GM19395 (cell line): Measurements from ENCODE around the gene TEAD1.

Experiments used
- ATAC-seq: cut with Tn5 transposase; IDR thresholded peaks from one replicate; pipeline ENCODE4 v1.9.1; 2021; ENCODE audit warnings: mild to moderate bottlenecking, moderate library complexity; ENCODE audit not compliant: unreplicated experiment

Gene TEAD1

DNA sequence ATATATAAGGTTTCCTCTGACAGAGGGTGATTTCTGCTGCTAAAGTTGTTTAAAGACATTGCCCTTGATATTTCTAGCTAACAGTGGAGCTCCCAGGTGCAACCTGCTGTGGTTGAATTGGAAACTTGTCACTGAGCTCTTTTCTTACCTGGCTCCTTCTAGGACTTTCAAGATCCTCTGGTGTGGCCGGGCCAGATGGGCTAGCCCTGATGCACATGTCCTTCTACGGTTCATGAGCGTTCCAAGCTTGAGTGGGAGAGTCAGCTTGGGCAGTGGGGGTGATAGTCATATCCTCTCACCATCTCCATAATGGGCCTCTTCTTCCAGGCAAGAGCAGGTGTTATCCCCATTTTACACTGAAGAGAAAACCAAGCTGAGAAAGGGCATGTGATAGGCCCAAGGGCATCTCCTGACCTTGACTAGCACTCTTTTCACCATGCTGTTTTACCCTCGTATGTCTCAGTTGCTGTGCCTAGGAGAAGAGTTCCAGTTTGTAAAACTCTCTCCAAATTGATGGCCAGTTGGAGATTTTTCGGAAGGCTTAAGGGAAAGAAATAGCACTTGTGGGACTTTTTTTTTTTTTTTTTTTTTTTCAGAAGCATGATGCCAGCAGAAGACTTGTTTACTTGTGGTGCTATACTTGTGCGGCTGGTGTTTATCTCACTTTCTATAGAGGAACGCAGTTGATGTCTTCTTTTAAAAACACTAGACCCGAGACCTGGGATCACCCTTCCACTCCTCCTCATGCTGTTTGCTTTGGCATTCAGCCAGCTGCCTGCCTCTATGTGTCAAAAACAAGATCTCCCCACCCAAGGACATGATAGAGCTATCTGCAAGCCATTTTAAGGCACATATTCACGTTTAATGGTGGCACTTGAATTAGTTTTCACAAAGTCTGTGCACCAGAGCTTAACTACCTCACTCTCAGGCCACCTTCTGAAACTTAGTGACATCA is 32.6 kb downstream of the TEAD1 start:
- no peak for ATAC-seq

GRCh38 chr11:12707500-12707880 is 33.3 kb downstream of the TEAD1 start:
- ATAC-seq = no peak

- ATAC-seq = no peak
These were observed 37.3 kb downstream of the TEAD1 start for GRCh38 chr11:12711496-12711895.

GRCh38 chr11:12712132-12712531 is 37.9 kb downstream of the TEAD1 start:
- no peak for ATAC-seq

DNA sequence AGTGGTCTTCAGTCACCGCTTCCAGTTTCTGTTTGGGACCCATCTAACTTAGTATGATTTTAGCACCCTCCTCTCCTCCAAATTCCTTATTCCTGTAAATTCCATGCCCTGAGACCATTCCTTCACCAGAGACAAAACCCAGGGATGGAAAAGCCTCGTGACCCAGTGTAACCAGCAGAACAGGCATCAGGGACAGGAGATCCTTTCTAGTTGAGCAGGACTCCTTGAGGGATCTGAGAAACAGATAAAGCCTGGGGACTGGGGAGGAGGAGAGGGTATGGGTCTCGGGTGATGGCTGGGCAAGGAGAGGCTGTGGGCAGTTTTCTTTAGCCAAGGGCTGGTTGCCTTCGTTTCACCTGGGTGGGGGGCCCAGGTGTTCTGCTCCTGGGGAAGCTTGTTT is 40.9 kb downstream of the TEAD1 start:
- no peak for ATAC-seq

GRCh38 chr11:12715941-12716340 is 41.7 kb downstream of the TEAD1 start:
- ATAC-seq = no peak

GRCh38 chr11:12716816-12717215 is 42.6 kb downstream of the TEAD1 start:
- no peak for ATAC-seq

DNA sequence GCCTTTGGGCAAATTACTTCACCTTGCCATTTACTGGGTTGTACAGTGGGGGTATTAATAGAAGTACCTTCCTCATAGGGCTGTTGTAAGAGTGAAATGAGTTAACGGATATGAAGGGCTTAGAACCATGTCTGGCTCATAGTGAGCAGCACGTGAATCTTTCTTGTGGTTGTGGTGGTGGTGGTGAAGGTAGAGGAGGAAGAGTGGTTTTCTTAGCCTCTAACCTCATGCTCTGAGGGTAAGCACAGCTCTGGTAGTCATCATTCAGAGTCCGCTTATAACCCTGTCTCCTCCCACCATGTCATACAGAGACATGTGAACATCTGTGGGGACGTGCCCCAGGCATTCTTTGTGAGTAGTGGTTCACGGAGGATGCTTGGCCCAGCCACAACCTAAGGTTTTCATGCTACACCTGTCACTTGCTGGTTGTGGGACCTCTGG is 43.6 kb downstream of the TEAD1 start:
- ATAC-seq = peak; percentile 96

- ATAC-seq = no peak
These were observed 45.0 kb downstream of the TEAD1 start for GRCh38 chr11:12719221-12719620.

DNA sequence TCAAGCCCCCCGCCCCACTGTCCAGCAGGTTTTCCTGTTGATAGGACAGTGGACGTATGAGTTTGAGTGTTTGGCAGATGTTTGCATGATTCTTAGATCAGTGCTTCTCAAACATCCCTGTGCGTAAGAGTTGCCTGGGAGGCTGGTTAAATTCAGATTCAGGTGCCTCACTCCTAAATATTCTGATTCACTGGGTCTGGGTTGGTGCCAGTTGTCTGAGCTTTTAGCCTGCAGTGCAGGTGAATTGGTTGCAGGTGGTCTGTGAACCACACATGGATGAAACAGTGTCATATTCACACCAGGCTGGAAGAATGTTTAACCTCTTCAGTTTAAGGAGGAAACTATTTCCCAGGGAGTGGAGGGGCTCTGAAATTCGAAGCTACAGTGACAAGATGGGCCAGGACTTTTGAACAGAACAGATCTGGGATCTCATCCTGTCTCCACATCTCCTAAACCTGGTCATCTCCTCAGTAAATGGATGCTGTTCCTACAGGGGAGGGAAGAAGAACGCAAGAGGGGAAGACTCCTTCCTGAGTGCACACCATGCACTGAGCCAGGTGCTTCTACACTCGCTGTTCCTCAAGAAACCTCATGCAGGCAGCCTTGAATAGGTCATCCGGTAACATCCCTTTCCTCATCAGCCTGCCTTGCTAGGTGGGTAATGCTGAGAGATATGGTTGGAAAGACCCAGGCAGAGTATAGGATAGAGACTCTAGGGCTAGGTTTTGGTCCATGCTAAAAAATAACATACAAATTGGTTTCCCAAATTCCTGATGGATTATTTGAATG is 47.8 kb downstream of the TEAD1 start:
- no peak for ATAC-seq

DNA sequence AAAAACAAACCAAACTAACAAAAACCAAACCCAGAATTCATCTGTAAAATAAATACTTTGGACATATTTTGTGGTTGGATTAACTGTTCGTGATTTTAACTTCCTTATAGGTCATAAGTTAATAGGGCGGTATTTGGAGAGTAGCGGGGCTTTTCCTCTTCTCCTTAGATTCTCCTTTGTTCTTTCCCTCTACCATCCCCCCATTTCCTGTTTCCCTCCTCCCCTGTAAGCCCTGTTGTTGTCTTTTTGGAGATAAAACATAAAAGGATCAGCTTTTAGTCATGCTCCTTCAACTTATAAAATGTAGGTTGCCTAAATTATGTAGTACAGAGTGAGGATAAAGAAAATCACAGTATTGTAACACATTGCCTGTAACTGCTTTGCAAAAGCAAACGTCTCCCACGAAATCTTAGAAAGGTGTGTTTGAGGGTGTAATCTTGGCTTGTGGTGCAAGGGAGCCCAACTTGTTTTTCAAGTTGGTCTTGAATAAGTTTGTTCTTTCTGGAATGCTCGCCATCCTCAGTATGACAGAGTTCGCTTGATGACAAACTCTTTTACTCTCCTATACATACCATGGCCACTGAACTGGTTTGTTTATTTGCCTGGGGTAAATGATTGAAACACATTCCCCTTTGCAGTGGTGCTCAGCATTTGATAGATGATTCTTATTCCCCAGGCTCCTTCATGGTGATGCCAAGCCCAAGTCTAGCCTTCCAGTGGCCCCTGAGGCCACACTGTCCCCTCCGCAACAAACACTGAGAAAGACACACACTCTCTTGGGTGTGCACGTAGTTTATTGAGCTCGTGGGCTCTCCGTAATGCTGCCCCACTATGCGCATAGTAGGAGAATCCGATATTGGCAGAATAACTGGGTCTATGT is 49.4 kb downstream of the TEAD1 start:
- ATAC-seq = no peak

GRCh38 chr11:12724301-12725054 is 50.3 kb downstream of the TEAD1 start:
- no peak for ATAC-seq

DNA sequence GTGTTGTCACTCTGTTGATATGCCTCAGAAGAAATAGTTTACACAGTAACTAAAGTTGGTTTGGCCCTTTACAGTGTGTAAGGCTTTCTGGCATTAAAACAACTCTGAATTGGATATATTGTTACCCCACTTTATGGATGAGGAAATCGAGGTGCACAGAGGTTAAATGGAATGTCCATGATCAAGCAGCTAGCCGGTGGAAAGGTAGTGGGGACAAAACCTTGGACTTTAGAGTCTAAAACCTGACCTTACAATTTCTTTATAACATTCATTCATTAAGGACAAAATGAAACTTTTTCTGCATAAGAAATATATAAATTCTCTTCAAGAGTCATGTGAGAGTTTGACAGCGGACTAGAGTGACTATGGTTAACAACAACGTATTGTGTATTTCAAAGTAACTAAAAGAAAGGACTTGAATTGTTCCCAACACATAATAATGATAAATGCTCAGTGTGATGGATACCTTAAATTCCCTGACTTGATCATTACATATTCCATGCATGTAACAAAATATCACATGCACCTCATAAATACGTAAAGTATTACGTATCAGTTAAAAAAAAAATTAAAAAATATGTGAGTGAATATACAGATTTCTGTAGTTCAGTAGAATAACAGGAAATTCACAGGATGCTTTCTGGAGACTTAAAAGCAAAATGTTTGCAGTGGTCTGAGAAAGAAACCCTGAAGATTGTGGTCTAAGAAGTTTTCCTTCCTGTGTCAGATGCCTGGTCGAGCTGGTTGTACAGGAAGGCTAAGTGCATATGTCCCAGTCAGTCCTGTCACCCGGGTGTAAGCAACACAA is 51.0 kb downstream of the TEAD1 start:
- no peak for ATAC-seq

- ATAC-seq = no peak
These were observed 51.9 kb downstream of the TEAD1 start for GRCh38 chr11:12725863-12726682.

GRCh38 chr11:12727563-12728211 is 53.5 kb downstream of the TEAD1 start:
- ATAC-seq = no peak

DNA sequence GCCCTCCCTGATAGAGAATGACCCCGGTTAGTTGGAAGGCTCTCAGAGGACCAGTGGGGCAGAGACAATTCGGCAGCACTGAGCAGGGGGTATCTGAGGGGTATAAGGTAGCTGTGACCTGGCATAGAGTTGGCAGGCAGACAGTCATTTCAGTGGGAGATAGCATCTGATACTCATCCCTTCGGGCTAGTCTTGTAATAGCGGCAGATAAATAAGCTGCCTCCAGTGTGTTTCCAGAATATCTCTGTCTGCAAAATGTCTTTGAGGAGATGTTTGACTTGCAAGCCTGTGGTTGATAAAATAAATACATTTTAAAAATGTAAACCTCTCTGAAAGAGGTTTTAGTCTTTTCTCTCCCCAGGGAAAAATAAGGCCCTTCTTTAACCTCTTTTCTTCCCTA is 54.2 kb downstream of the TEAD1 start:
- no peak for ATAC-seq

- no peak for ATAC-seq
These were observed 55.7 kb downstream of the TEAD1 start for GRCh38 chr11:12729941-12730340.

- ATAC-seq = no peak
These were observed 57.7 kb downstream of the TEAD1 start for GRCh38 chr11:12731841-12732336.
